Thymus (tissue), 14 donors: ENCODE results near the gene SHROOM3. TPM values are rescaled to one million over a fixed set of nuclear protein-coding genes. Genes with fewer than 3 reads are reported as not detected.

Experiments
- DNase-seq, 9 donors: peaks; one replicate each; pipeline ENCODE4 v3.0.0-alpha.2; 2013; ENCODE audit warnings: low spot score in 9 of 9, low read depth in 6 of 9, missing footprints in 1 of 9
- H3K27ac ChIP-seq, 2 donors: one replicate each; pipeline ENCODE4 v1.5.1; 2013; ENCODE audit warnings: control low read depth in 1 of 2, low read depth in 1 of 2, low read length in 1 of 2, mild to moderate bottlenecking in 1 of 2, moderate library complexity in 1 of 2
- H3K27me3 ChIP-seq, 2 donors: one replicate each; pipeline ENCODE4 v1.5.1; 2013; ENCODE audit warnings: low read length in 1 of 2; ENCODE audit not compliant: control insufficient read depth in 2 of 2, insufficient read depth in 1 of 2
- H3K36me3 ChIP-seq, 2 donors: one replicate each; pipeline ENCODE4 v1.5.1; 2013; ENCODE audit warnings: low read length in 1 of 2, mild to moderate bottlenecking in 1 of 2, moderate library complexity in 1 of 2; ENCODE audit not compliant: control insufficient read depth in 2 of 2, insufficient read depth in 2 of 2
- H3K4me1 ChIP-seq, 2 donors: one replicate each; pipeline ENCODE4 v1.5.1; 2013; ENCODE audit warnings: low read length in 2 of 2; ENCODE audit not compliant: control insufficient read depth in 2 of 2, insufficient read depth in 2 of 2
- H3K4me3 ChIP-seq, 2 donors: one replicate each; pipeline ENCODE4 v1.5.1; 2013; ENCODE audit warnings: low read length in 2 of 2, control low read depth in 1 of 2, mild to moderate bottlenecking in 1 of 2
- H3K9me3 ChIP-seq, 2 donors: one replicate each; pipeline ENCODE4 v1.5.1; 2013; ENCODE audit warnings: low read length in 1 of 2, mild to moderate bottlenecking in 1 of 2; ENCODE audit not compliant: control insufficient read depth in 2 of 2, insufficient read depth in 1 of 2
- WGBS: extraction: QIAGEN DNeasy Blood & Tissue Kit; methylation state at CpG from one replicate; pipeline ENCODE4 v1.1.7; 2013; 5-methylcytosine and 5-hydroxymethylcytosine counted together
- long read RNA-seq, 10 donors: transcript quantifications; one replicate each; lab custom pipeline, GENCODE V29; 2026
- polyA plus RNA-seq: library from polyadenylated mRNA; stranded (reverse); fragments of 200-250 nt; gene quantifications from one replicate; pipeline ENCODE4 v1.2.3, GENCODE V29; 2013
- total RNA-seq: library from RNA; stranded (reverse); fragments of 120-200 nt; gene quantifications from one replicate; pipeline ENCODE4 v1.2.4, GENCODE V29; 2013
- donor health status: healthy.

The SHROOM3 gene
- total RNA-seq (1.7 TPM), polyA plus RNA-seq (1.2 TPM)
- long read RNA-seq, donor 1 = 0 reads
- long read RNA-seq, donor 2 = 0 reads
- long read RNA-seq, donor 3 = 0 reads
- long read RNA-seq, donor 4, partial matches to known transcripts = 0 of 2 reads
- long read RNA-seq, donor 4, other reads (novel, unspliced or antisense) = 0 of 2 reads
- long read RNA-seq, donor 5, partial matches to known transcripts = 0 of 2 reads
- long read RNA-seq, donor 5, other reads (novel, unspliced or antisense) = 0 of 2 reads
- long read RNA-seq, donor 6 = 0 reads
- long read RNA-seq, donor 7, partial matches to known transcripts = 0 of 1 reads
- long read RNA-seq, donor 7, other reads (novel, unspliced or antisense) = 0 of 1 reads
- long read RNA-seq, donor 8 = 0 reads
- long read RNA-seq, donor 9 = 0 reads
- long read RNA-seq, donor 10, partial matches to known transcripts = 0 of 1 reads
- long read RNA-seq, donor 10, other reads (novel, unspliced or antisense) = 0 of 1 reads

GRCh38 chr4:76434901-76435527 is at the start of gene SHROOM3:
SHROOM3 (plus strand) TSS chr4:76435229; CDS start chr4:76436053, 824 bp downstream.
- Histone ChIP-seq H3K27me3 (peaks cover 0 to 2% of the 10 kb centered on the region in 2 donors), H3K9me3 (no peaks in the 10 kb centered on the region), H3K36me3 (no peaks in the 10 kb centered on the region), H3K4me3 (no peak within 1 kb of the TSS), H3K27ac (no peak within 1 kb of the TSS), H3K4me1 (no peaks in the 10 kb centered on the region)
- 46% methylated on average over 9 of the region's 9 CpGs for WGBS
- no peak for DNase-seq

- H3K36me3 ChIP-seq = no peaks in the 10 kb centered on the region
- no peaks in the 10 kb centered on the region for H3K9me3 ChIP-seq
- 97% methylated on average over 6 of the region's 6 CpGs for WGBS
- H3K4me1 ChIP-seq = no peaks in the 10 kb centered on the region
- no peak for DNase-seq
- no peak overlapping the region for H3K27ac ChIP-seq
- no peaks in the 10 kb centered on the region for H3K27me3 ChIP-seq
- H3K4me3 ChIP-seq = no peak overlapping the region
Observed at GRCh38 chr4:76385974-76386373, 49.1 kb upstream of the SHROOM3 start.

GRCh38 chr4:76386566-76387305 is 48.3 kb upstream of the SHROOM3 start:
- Histone ChIP-seq H3K4me1 (no peaks in the 10 kb centered on the region), H3K27me3 (no peaks in the 10 kb centered on the region), H3K27ac (no peak overlapping the region), H3K4me3 (no peak overlapping the region), H3K9me3 (no peaks in the 10 kb centered on the region), H3K36me3 (no peaks in the 10 kb centered on the region)
- 95% methylated on average over 6 of the region's 6 CpGs for WGBS
- DNase-seq = no peak

- H3K4me3 ChIP-seq = no peak overlapping the region
- H3K27ac ChIP-seq = no peak overlapping the region
- no peaks in the 10 kb centered on the region for H3K36me3 ChIP-seq
- DNase-seq = no peak
- WGBS = 89% methylated on average over 3 of the region's 3 CpGs
- H3K4me1 ChIP-seq = no peaks in the 10 kb centered on the region
- no peaks in the 10 kb centered on the region for H3K27me3 ChIP-seq
- no peaks in the 10 kb centered on the region for H3K9me3 ChIP-seq
Observed at GRCh38 chr4:76388160-76388908, 46.7 kb upstream of the SHROOM3 start.

DNA sequence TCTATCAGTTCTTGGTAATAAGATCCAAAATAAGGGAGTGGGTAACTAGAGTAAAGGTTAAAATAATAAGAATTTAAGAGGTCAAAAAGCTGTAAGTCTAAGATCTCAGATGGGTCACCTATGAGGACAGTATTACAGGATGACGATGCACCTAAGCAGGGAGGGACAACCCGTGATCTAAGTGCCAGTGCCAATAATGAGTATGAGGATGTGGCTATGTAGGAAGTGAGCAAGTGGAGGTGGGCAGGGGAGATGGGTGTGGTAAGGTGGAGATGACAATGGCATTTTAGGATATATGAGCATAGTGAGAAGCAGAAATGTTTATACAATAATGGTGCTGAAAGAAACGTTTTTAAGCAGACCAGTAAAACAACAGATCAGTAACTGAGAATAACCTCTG is 33.4 kb upstream of the SHROOM3 start:
- no peak for DNase-seq
- no peaks in the 10 kb centered on the region for H3K4me1 ChIP-seq
- WGBS = 84% methylated on average over 3 of the region's 3 CpGs
- H3K9me3 ChIP-seq = no peaks in the 10 kb centered on the region
- no peak overlapping the region for H3K4me3 ChIP-seq
- H3K27me3 ChIP-seq = no peaks in the 10 kb centered on the region
- no peak overlapping the region for H3K27ac ChIP-seq
- no peaks in the 10 kb centered on the region for H3K36me3 ChIP-seq

- 88% methylated on average over 5 of the region's 5 CpGs for WGBS
- no peak overlapping the region for H3K4me3 ChIP-seq
- no peaks in the 10 kb centered on the region for H3K27me3 ChIP-seq
- H3K27ac ChIP-seq = no peak overlapping the region
- no peak for DNase-seq
- no peaks in the 10 kb centered on the region for H3K36me3 ChIP-seq
- no peaks in the 10 kb centered on the region for H3K4me1 ChIP-seq
- no peaks in the 10 kb centered on the region for H3K9me3 ChIP-seq
Observed at GRCh38 chr4:76406081-76406480, 28.9 kb upstream of the SHROOM3 start.

DNA sequence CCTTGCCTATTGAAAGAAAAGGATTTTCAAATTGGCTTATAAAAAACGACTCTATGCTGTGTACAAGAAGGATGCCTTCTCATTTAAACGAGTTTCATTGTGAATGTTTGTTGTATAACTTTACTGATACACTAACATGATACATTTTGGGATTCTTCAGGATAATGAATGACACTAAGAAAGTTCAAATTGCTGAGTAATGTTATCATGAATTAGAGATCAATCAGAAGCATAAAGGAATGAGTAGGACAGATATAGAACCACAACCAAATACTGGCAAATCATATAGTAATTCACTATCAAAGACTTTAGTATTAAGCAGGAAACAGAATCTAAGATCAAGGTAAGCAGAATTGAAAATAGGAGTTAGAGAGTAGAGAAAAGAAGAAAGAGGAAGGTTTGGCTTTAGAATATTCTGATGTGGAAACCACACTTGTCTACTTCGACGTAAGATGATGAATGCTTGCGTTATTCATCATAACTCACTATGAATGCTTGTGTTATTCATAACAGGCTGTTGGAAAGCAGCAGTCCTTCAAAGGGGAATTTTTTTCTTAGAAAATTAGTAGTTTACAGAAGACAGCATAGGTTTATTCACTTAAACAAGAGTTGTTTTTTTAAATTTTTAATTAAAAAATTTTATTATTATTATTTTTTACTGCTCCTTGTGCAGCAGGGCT is 27.4 kb upstream of the SHROOM3 start:
- 27% methylated on average over 5 of the region's 5 CpGs for WGBS

GRCh38 chr4:76410636-76411035 is 24.4 kb upstream of the SHROOM3 start:
- 97% methylated on average over 3 of the region's 3 CpGs for WGBS

More for the DNA sequence above, 27.4 kb upstream of the SHROOM3 start:
- H3K4me3 ChIP-seq = no peak overlapping the region
- H3K27me3 ChIP-seq = no peaks in the 10 kb centered on the region
- no peak overlapping the region for H3K27ac ChIP-seq
- no peaks in the 10 kb centered on the region for H3K9me3 ChIP-seq
- H3K4me1 ChIP-seq = no peaks in the 10 kb centered on the region
- no peaks in the 10 kb centered on the region for H3K36me3 ChIP-seq
- no peak for DNase-seq

More at GRCh38 chr4:76410636-76411035, 24.4 kb upstream of the SHROOM3 start:
- H3K4me1 ChIP-seq = no peaks in the 10 kb centered on the region
- H3K4me3 ChIP-seq = no peak overlapping the region
- no peaks in the 10 kb centered on the region for H3K9me3 ChIP-seq
- H3K36me3 ChIP-seq = no peaks in the 10 kb centered on the region
- no peak for DNase-seq
- no peak overlapping the region for H3K27ac ChIP-seq
- H3K27me3 ChIP-seq = no peaks in the 10 kb centered on the region
